Motor neuron (in vitro differentiated cells): ENCODE data around the gene C17orf50. TPM values are rescaled to one million over a fixed set of nuclear protein-coding genes. Genes with fewer than 3 reads are reported as not detected.

Source experiments
- ATAC-seq, 8 experiments: fragments of 200-7000 bp; cut with Tn5 transposase; replicated peaks in 6 of 8; 2 replicates each; pipeline ENCODE4 v1.8.0; 2021; ENCODE audit warnings: mild to moderate bottlenecking in 8 of 8, moderate library complexity in 8 of 8
- H3K27ac ChIP-seq, 2 donors: fragments of 250-450 bp; sonication (Bioruptor Pico); 2 replicates each; pipeline ENCODE4 v1.9.0; 2021; ENCODE audit warnings: antibody characterized with exemption in 2 of 2, mild to moderate bottlenecking in 2 of 2, moderate library complexity in 1 of 2
- H3K4me1 ChIP-seq, 2 donors: fragments of 250-450 bp; sonication (Bioruptor Pico); replicated peaks in 1 of 2; 2 replicates each; pipeline ENCODE4 v1.6.1; 2021; ENCODE audit warnings: antibody characterized with exemption in 2 of 2, mild to moderate bottlenecking in 2 of 2, moderate library complexity in 1 of 2
- H3K4me3 ChIP-seq, 5 donors: fragments of 250-450 bp; sonication (Bioruptor Pico); 2 replicates each; pipeline ENCODE4 v1.9.0; 2021; ENCODE audit warnings: antibody characterized with exemption in 5 of 5, mild to moderate bottlenecking in 5 of 5, moderate library complexity in 4 of 5
- WGBS, 10 experiments: fragments of 450-650 bp; shearing (Covaris generic); methylation state at CpG; one replicate each; pipeline ENCODE4 v1.0.0; 2022; 5-methylcytosine and 5-hydroxymethylcytosine counted together
- in situ Hi-C, 9 experiments: fragments of 400-800 bp; cut with MboI; loops; one replicate each; pipeline ENCODE4 v1.15.0; 2021; ENCODE audit warnings: low sequenced_read_pairs in 9 of 9, low pct_unique_long_range_greater_than_20kb in 2 of 9; ENCODE audit not compliant: unreplicated experiment in 9 of 9
- total RNA-seq, 8 experiments: library from RNA; unstranded; fragments of 300-600 nt; gene quantifications; 2 replicates each; pipeline versions ENCODE4 v1.2.3 to v1.2.4, GENCODE V29; 2022

C17orf50 gene
- total RNA-seq, 8 experiments from 2014 or later, result 0.33 to 0.85 (median 0.63) TPM; not detected in 2

DNA sequence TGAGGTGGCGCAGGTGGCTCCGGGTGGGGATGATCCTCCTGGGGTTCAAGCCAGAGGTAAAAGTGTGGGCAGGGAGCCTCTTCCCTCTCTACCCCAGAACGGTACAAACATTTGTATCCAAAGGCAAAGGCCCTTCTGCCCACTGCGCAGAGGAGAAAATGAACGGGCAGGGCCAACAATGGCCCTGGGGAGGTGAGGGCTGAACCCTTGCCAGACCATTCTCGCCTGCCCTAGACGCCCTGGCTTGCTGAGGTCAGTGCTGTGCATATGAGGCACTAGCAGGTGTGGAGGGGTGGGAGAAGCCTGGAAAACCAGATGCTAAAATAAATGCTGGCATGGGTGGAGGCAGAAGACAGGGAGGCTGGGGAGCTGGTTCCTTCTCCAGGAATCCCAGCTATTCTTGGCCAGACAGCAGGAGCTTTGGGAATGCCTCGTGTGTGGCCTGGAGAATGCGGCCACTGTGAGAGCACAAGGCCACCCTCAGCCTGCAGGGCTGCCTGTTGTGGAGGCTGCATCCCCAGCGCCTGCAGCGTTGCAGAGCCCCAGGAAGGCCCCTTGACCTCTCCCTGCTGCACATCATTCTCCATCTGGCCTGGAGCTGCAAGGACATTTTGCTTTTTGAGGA lies 4.5 kb downstream of the C17orf50 start:
- Histone ChIP-seq H3K27ac (peak overlapping the region in 1 of 2 donors; percentile 81), H3K4me1 (peaks cover 6 to 24% of the 10 kb centered on the region in 2 donors), H3K4me3 (no peak overlapping the region)
- in situ Hi-C loops, result no loop called here
- WGBS, 10 experiments, result 38 to 90% (median 60%) methylated on average over 1 to 6 of the region's 11 CpGs; no CpG with 5 or more reads in 4 of the 10 experiments
- ATAC-seq, result no peak

DNA sequence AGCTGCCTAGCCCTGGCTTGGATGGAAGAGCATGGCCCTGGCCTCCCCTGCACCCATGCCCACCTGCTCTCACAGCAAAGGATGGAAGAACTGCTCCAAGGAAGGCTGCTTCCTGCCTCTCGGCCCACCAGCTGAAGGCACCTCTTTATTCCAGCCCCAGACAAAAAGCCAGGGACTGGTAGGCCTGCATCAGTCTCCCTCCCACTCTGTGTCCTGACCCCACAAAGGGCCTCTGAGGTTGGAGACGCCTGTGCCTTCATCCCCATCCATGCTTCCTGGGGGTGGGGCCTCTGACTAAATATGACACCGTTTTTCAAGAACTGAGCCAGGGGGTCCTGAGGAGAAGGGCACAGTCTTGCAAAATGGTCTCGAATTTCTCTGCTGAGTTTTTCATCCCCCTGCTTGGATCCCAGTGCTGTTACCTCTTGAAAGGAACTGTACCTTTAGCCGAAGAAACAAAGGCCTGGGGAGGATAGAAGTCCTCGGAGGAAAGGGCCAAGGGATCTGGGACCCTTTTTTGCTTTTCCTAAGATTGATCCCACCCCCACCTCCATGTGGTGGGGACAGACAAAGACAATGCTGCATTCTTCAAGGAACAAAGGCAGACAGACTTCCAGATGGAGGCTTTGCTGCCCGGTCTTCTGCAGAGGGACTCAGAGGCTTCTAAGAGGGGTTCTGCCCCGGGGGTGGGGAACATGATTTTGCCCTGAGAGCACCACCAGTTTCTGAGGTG lies 5.2 kb downstream of the C17orf50 start:
- in situ Hi-C loops, result no loop called here
- no peak for ATAC-seq
- Histone ChIP-seq H3K4me3 (no peak overlapping the region), H3K27ac (peak overlapping the region; percentile 18 to 81), H3K4me1 (peaks cover 6 to 24% of the 10 kb centered on the region in 2 donors)
- WGBS, 10 experiments, result 16 to 66% (median 31%) methylated on average over 1 to 5 of the region's 8 CpGs; no CpG with 5 or more reads in 3 of the 10 experiments

DNA sequence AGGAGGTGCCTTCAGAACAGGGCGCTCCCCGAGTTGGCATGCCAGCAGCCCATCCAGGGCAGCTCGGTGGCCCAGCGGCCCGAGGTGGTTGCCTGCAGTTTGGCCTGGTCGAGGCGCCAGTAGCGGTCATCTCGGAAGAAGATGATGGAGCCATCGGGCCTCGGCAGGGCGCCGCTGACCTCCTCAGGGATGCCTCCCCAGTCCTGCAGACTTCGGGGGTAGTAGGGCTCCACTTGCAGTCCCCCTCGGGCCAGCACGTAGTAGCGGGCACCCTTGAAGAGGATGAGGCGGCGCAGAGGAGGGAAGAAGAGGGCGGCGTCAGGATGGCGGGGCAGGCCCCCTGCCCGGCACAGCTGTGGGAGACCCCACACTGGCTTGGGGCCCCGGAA lies 5.8 kb downstream of the C17orf50 start:
- H3K27ac ChIP-seq, result no peak overlapping the region
- in situ Hi-C loops, result no loop called here
- ATAC-seq, result no peak
- no peak overlapping the region for H3K4me3 ChIP-seq
- peaks cover 6 to 24% of the 10 kb centered on the region in 2 donors for H3K4me1 ChIP-seq
- 68 to 100% methylated on average over 1 to 4 of the region's 24 CpGs; no CpG with 5 or more reads in 8 of the 10 experiments for WGBS, 10 experiments

DNA sequence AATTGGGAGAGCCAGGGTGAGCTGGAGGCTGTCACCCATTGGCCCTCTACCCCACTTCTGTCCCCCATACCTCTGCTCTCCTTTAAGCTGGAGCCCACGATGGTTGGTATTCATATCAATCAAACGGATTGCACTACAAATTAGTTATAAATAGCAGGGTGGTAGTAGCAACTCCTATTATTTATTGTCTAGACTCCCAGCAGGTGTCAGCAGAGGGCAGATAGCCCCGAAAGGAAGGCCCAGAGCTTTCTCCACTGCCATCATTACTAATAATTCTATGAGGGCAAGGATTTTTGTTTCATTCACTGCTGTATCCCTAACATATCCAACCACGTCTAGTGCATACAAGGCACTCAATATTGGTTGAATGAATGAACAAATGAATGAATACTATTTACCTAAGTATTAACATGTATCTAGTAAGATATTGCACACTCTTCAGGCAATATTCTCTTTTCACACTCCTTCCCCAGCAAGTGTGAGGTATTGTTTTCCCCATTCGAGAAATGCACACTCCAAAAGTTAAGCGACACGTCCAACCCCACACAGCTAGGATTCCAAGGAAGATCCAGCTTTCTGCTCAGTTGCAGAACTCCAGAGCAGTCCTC lies 6.3 kb downstream of the C17orf50 start:
- Histone ChIP-seq H3K4me3 (no peak overlapping the region), H3K27ac (no peak overlapping the region), H3K4me1 (peaks cover 6 to 24% of the 10 kb centered on the region in 2 donors)
- in situ Hi-C loops, result no loop called here
- ATAC-seq, result no peak
- WGBS, 10 experiments, result 6 to 100% (median 50%) methylated on average over 2 to 5 of the region's 7 CpGs; no CpG with 5 or more reads in 2 of the 10 experiments

DNA sequence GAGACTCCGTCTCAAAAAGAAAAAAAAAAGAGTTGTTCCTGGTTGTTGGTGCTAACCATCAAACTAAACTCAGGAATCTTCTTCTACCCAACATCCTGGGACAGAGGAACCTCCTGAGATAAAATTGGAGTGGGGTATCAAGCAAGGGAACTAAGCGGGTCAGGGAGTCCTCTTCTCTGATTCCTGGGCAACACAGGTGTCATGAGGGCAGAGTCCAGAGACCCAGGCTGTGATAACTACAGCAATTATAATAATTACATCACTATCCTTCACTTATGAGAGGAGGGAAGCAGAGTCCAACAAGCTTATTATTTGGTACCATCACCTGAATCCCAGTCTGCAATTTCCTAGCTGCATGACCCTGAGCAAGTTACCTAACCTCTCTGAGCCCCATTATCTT lies 8.1 kb downstream of the C17orf50 start:
- Histone ChIP-seq H3K27ac (no peak overlapping the region), H3K4me3 (no peak overlapping the region), H3K4me1 (peaks cover 6 to 41% of the 10 kb centered on the region in 2 donors)
- no peak for ATAC-seq
- 60 to 100% (median 100%) methylated on average over 1 of the region's 2 CpGs; no CpG with 5 or more reads in 3 of the 10 experiments for WGBS, 10 experiments
- in situ Hi-C loops, result no loop called here

DNA sequence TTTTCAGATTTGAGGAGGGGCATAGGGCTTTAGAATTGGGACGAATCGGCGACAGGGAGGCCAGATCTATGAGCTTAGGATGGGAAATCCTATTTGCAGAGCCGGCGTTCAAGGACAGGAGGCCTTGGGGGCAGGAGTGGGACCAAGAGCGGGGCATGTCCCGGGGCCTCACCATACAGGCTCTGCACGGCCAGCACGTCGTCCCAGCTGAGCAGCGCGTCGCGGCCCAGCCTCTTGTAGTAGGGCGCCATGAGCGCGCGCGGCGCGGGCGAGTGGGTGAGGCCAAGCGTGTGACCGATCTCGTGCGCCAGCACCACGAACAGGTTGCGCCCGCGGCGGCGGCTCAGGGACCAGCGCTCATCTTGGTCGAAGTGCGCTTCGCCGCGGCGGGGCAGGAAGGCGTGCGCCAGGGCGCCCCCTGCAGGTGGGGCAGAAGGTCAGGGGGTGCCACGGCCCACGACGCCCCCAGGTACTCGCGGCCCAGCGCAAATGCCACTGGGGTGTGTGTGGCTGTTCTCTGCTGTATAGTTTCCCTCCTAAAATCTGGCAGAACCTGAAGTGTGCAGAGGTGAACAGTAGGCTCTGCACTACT lies 9.3 kb downstream of the C17orf50 start:
- H3K4me3 ChIP-seq, result no peak overlapping the region
- WGBS, 10 experiments, result 89 to 97% (median 95%) methylated on average over 6 to 26 of the region's 48 CpGs; no CpG with 5 or more reads in 6 of the 10 experiments
- in situ Hi-C loops, result no loop called here
- no peak overlapping the region for H3K27ac ChIP-seq
- H3K4me1 ChIP-seq, result peaks cover 12 to 47% of the 10 kb centered on the region in 2 donors
- ATAC-seq, result no peak

DNA sequence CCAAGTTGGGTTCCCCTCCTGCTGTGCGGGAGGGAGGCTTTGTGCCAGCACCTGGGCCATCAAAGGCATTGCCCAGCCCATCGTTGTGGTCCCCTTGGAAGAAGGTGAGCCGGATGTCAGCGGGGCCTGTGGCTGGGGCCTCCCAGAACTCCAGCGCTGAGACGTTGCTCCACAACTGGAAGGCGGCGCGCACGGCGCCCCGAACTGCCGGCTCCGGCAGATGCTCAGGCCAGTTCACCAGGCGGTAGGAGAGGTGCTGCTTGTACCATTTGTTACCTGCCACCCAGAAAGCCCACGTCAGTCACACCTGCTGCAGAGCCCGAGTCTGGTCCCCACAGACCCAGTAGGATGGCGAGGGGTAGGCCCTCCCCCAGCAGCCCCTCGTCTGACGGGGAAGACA lies 12.4 kb downstream of the C17orf50 start:
- 42 to 80% (median 63%) methylated on average over 1 to 3 of the region's 20 CpGs; no CpG with 5 or more reads in 7 of the 10 experiments for WGBS, 10 experiments
- ATAC-seq, result no peak
- in situ Hi-C loops, result no loop called here
- Histone ChIP-seq H3K4me1 (peaks cover 9 to 32% of the 10 kb centered on the region in 2 donors), H3K27ac (no peak overlapping the region), H3K4me3 (no peak overlapping the region)

DNA sequence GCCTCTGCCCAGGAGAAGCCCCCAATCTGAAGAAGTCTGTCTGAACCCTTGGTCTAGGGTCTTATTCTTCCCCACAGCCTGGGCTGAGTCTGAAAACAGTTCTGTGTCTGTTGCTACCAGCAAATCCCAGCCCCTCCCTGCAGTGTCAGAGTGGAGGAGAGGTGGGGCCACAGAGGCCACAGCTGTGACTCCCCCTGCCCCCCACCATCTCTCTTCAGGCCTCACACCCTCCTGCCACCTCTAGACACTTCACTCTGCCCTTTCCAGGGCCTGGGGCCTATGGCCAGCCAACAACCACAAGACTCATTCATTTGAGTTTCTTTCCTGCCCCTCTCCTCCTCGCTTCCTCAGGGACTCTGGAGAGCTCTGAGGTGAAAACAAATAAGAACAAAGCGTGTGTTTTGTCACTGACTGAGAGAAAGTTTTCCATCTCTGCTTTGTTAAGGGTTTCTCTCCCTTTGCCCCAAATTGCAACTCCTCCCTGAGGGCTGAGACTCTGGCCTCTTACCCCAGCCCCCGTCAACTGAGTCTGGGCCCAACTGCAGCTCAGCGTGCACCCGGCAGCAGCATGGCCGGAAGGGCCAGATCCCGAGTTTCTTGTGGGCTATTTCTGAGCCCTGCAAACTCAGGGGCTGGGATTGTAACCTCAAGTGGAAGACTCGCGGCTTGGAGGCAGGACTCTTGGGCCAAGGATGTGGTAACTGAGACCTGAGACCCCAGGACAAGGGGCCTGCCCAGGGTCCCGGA lies 13.2 kb downstream of the C17orf50 start:
- Histone ChIP-seq H3K4me3 (no peak overlapping the region), H3K27ac (peak overlapping the region in 1 of 2 donors; percentile 7), H3K4me1 (peaks cover 9 to 32% of the 10 kb centered on the region in 2 donors)
- ATAC-seq, result peak in 7 of 8 experiments; percentile 19 to 74 (median 55)
- WGBS, 10 experiments, result 66 to 100% (median 80%) methylated on average over 1 to 7 of the region's 10 CpGs; no CpG with 5 or more reads in 5 of the 10 experiments
- in situ Hi-C loops, result no loop called here

DNA sequence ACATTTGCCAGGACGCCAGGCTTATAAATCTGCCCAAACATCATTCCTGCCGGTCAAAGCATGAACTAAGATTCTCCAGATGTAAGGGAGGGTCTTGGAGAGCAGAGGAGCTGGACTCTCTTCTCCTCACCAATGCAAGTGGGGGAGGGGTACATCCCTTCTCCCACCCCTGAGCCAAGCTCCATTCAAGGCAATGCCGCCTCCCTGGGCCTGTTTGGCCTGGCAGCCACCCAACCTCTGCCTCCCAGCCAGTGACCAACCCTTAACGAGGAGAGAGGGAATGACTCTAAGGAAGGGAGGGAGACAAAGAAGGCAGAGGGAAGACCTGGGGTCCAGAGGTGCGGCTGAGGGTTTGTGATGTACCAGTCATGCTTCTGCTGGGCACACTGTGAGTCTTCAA lies 13.8 kb downstream of the C17orf50 start:
- H3K27ac ChIP-seq, result no peak overlapping the region
- 0 to 100% (median 80%) methylated on average over 1 to 3 of the region's 5 CpGs; no CpG with 5 or more reads in 5 of the 10 experiments for WGBS, 10 experiments
- no peak overlapping the region for H3K4me3 ChIP-seq
- in situ Hi-C loops, result no loop called here
- H3K4me1 ChIP-seq, result peaks cover 9 to 32% of the 10 kb centered on the region in 2 donors
- peak in 7 of 8 experiments; percentile 26 to 80 (median 39) for ATAC-seq

DNA sequence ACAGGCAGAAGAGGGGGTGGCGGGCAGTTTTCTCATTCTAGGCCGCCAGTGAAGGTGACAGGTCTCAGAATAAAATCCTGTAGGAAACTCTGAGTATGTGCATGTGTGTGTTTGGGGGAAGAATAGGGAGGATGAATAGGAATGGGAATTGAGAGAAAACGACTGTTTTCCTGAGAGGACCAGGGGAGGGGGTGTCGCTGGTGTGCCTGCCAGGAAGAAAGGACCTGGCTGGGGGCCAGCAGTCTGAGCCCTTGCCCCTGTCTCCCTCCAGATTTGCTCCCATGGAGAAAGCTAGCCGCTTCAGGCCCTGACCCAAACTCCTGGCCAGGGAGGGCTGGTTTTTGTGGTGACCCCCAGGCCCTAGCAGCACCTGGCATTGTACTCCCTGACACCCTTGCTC lies 14.4 kb downstream of the C17orf50 start:
- Histone ChIP-seq H3K27ac (no peak overlapping the region), H3K4me1 (peaks cover 9 to 32% of the 10 kb centered on the region in 2 donors), H3K4me3 (no peak overlapping the region)
- WGBS, 10 experiments, result 42 to 80% (median 55%) methylated on average over 2 to 4 of the region's 5 CpGs; no CpG with 5 or more reads in 4 of the 10 experiments
- in situ Hi-C loops, result no loop called here
- ATAC-seq, result peak in 5 of 8 experiments; percentile 20 to 34 (median 24)

DNA sequence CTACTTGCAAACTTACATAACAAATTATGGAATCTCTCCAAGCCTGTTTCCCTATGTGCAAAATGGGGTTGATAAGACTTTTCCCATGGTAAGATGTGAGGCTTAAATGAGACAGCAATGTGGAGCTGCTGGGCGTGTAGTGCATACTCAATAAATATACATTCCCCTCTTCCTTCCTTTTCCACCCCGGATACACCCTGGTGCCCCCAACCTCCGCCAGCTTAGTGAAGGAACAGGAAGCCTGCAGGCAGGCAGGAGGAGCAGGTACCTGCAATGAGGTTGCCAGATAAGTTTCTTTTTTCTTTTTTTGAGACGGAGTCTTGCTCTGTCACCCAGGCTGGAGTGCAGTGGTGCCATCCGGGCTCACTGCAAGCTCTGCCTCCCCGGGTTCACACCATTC lies 14.9 kb downstream of the C17orf50 start:
- Histone ChIP-seq H3K4me3 (no peak overlapping the region), H3K27ac (no peak overlapping the region), H3K4me1 (peaks cover 9 to 32% of the 10 kb centered on the region in 2 donors)
- WGBS, 10 experiments, result 33 to 100% (median 90%) methylated on average over 1 to 5 of the region's 6 CpGs; no CpG with 5 or more reads in 7 of the 10 experiments
- ATAC-seq, result peak in 2 of 8 experiments; percentile 8 to 16
- in situ Hi-C loops, result no loop called here

DNA sequence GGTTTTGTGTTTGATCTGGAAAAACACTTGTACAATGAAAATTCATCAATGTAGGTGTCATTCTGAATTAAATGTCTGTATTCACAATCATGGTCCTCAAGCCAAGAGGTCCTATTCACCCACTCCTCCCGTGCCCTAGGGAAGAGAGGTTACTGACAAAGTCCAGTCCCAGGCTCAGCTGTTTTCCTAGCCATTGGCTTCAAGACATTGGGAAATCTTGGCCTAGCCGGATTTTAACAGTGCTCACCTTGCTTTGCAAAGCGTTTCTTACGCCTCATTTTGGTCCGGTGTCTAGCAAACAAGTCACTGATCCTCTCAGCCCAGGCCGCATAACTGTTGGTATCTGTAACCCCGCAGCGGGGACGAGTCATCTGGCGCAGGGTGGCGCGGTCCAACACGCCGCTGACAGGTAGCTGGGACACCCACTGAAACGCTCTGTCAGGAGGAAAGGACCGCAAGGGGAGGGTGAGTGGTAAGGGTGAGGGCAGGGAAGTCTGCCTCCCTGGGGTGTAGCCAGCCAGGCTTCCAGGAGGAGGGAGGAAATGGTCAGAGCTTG lies 18.0 kb downstream of the C17orf50 start:
- no peak overlapping the region for H3K4me3 ChIP-seq
- no peak overlapping the region for H3K27ac ChIP-seq
- peaks cover 9 to 16% of the 10 kb centered on the region in 2 donors for H3K4me1 ChIP-seq
- WGBS, 10 experiments, result 65 to 100% (median 80%) methylated on average over 1 to 10 of the region's 16 CpGs; no CpG with 5 or more reads in 3 of the 10 experiments
- in situ Hi-C loops, result no loop called here
- ATAC-seq, result no peak
